DMS114 treated with DMSO at 0.1 percent for 48 hours (cell line): Measurements from ENCODE around the gene SLC12A5.

Experiments
- DNase-seq: peaks from one replicate; lab custom pipeline; 2025; ENCODE audit not compliant: unreplicated experiment; lab: John Stamatoyannopoulos, UW

SLC12A5 gene

DNA sequence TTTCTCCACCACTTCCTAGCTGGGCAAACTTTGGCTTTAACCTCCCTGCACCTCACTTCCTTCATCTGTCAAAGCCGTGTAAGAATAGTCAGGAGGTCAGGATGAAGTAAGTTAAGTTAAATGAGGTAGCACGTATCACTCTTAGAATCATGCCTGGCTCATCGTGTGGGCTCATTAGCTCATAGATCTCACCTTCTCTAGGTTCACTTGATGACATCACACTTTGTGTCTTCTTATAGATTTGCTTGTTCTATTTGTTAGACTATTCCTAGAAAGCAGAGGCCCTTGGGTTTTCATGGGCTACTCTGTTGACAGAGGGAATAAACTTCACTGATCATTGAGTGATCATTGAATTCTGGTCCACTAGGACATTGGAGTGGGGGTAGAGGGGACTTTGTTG, 72.9 kb downstream of the SLC12A5 start:
- no peak for DNase-seq

DNA sequence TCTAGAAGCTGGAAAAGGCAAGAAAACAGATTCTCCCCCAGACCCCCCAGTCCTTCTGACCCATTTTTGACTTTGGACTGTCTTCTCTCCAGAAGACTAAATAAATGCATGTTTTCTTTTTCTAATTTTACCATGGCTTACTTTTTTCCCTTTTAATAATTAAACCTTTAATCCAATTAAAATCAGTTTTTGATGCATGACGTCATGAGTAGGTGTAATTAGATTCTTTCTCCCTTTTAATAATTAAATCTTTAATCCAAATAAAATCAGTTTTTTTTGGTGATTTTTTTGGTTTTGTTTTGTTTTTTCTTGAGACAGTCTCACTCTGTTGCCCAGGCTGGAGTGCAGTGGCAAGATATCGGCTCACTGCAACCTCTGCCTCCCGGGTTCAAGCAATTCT, 73.9 kb downstream of the SLC12A5 start:
- DNase-seq = no peak

DNA sequence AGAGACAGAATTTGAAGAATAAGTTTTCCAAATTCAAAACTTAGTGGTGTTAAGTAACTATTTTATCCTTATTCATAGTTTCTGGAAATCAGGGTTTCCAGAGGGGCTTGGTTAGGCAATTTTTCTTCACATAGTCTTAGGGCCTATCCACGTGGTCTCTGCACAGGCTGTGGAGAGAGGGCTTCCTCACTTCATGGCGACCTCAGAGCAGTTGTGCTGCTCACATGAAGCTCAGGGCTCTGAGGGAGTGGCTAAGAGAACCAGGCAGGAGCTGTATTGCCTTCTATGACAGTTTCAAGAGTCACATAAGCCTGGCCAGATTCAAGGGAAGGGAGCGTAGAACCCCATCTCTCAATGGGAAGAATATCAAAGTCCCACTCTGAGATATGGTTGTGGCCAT, 75.2 kb downstream of the SLC12A5 start:
- no peak for DNase-seq

DNA sequence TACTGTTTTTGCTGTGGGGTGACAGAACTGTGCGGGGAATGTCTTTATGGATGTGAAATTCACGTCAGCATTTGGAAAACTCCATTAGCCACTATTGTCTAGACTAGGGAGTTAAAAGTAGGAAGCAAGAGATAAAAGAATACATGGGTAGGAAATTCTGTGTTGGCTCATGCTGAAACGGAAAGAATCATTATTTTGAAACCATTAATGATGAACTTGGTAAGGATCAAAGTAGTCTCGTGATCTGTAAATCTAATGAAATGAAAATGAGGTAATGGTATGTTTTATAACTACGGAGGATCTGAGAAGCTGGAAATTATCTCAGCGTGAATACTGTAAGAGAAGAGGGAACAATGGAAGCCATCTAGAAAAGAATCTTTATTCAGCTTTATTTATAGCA, 78.0 kb downstream of the SLC12A5 start:
- no peak for DNase-seq

DNA sequence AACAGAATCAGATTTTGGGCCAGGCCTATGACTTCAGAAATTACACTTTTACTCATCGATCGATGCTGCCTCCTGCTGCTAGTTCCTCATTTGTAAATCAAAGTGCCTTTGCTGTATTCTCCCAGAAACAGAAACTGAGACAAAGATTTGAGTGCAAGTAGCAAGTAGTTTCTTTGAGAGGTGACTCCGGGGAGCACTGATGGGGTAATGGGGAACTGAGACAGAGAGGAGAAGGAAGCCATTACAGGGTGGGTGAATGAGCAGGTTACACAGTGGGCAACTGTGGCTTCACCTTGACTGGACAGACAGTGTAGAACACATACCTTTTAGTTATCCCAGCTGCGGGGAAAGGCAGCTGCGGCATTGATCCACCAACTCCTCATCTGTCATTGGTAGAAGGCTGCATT, 79.4 kb downstream of the SLC12A5 start:
- no peak for DNase-seq

DNA sequence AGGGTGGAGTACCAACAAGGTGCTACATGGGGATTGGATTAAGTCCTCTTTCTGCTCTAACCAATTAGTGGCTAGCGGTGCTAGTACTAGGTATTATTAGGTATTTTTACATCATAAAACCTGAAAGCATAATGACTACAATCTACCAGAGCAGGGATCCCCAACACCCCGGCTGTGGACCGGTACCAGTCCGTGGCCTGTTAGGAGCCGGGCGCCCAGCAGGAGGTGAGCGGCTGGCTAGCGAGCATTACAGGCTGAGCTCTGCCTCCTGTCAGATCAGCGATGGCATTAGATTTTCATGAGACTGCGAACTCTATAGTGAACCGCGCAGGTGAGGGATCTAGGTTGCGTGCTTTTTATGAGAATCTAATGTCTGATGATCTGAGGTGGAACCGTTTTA, 80.0 kb downstream of the SLC12A5 start:
- no peak for DNase-seq
